Left lung (tissue), 10 donors: ENCODE measurements around the gene MYO18B. TPM values are rescaled to one million over a fixed set of nuclear protein-coding genes. Genes with fewer than 3 reads are reported as not detected.

Experiments
- ATAC-seq: fragments of 200-7000 bp; cut with Tn5 transposase; one replicate; pipeline ENCODE4 v1.9.1; 2020; ENCODE audit warnings: moderate library complexity
- DNase-seq, 4 donors: peaks; one replicate each; pipeline ENCODE4 v3.0.0-alpha.2; 2013 to 2020
- H3K27ac ChIP-seq, 2 donors: fragments of 200-600 bp; sonication (generic) in 1 of 2; one replicate each; pipeline versions ENCODE4 v1.5.0 to v1.8.0; 2020 to 2021
- H3K27me3 ChIP-seq, 2 donors: fragments of 200-600 bp; sonication (generic) in 1 of 2; one replicate each; pipeline versions ENCODE4 v1.5.0 to v1.8.0; 2020 to 2021
- H3K36me3 ChIP-seq, 2 donors: fragments of 200-600 bp; sonication (generic) in 1 of 2; one replicate each; pipeline versions ENCODE4 v1.5.0 to v1.8.0; 2020 to 2021
- H3K4me1 ChIP-seq, 2 donors: fragments of 200-600 bp; one replicate each; pipeline ENCODE4 v1.8.0; 2021
- H3K4me3 ChIP-seq, 2 donors: fragments of 200-600 bp; sonication (generic) in 1 of 2; one replicate each; pipeline versions ENCODE4 v1.5.0 to v1.8.0; 2020 to 2021; ENCODE audit warnings: mild to moderate bottlenecking in 1 of 2
- H3K9me3 ChIP-seq, 2 donors: fragments of 200-600 bp; sonication (generic) in 1 of 2; one replicate each; pipeline versions ENCODE4 v1.5.0 to v1.8.0; 2020 to 2021
- CTCF ChIP-seq, 2 donors: fragments of 200-600 bp; sonication (generic) in 1 of 2; IDR thresholded peaks; one replicate each; pipeline versions ENCODE4 v1.5.0 to v1.8.0; 2021; ENCODE audit warnings: antibody characterized with exemption in 2 of 2
- intact Hi-C, 2 donors: fragments of 100-400 bp; cut with DNase I; formaldehyde crosslinking; loops; one replicate each; pipeline versions ENCODE4 v1.11.2 to v1.14.2; 2022
- polyA plus RNA-seq, 6 donors: library from polyadenylated mRNA; unstranded; fragments of 120-200 nt; gene quantifications; one replicate each; pipeline ENCODE4 v1.2.1, GENCODE V29; 2013; ENCODE audit not compliant: insufficient read length in 6 of 6
- total RNA-seq, 2 donors: library from RNA; stranded (reverse); fragmentation: NEBNext Ultra II Directional; extraction: Animal tissue kit (Norgen Biotek cat#: 25700); gene quantifications; one replicate each; pipeline ENCODE4 v1.2.1, GENCODE V29; 2021
- donor health status: DM: no; HTN: yes; CAD: no.
- donor health status: DM: no; HTN: no; CAD: no.

The MYO18B gene
- total and polyA plus RNA-seq, 8 donors, result 0.06 to 0.37 (median 0.15) TPM

GRCh38 chr22:25992331-25992730, 250.3 kb downstream of the MYO18B start:
- Histone ChIP-seq H3K27ac (no peak overlapping the region), H3K36me3 (no peaks in the 10 kb centered on the region), H3K4me1 (no peaks in the 10 kb centered on the region), H3K27me3 (peaks cover 0 to 30% of the 10 kb centered on the region in 2 donors), H3K4me3 (no peak overlapping the region), H3K9me3 (no peaks in the 10 kb centered on the region)
- DNase-seq (no peak), ATAC-seq (no peak)
- intact Hi-C loops, result no loop called here
- TF ChIP-seq CTCF (IDR thresholded peaks at IDR 0.05), result no peak

DNA sequence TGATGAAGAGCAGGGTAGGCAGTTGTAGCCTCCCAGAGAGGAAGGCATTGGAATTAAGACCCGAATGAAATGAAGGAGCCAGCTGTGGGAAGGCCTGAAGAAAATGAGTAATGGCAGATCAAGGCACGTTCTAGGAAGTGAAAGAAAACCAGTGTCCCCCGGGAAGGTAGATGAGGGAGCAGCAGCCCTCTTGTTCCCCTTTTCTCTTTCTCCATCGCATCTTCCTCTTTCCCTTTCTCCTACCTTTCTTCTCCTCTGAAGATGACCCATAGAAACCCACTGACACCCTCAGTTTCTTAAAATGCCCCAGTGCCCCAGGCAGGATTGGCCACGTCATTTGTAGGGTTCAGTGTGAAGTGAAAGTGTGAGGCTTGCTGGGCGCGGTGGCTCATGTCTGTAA, 254.7 kb downstream of the MYO18B start:
- no peak for DNase-seq
- intact Hi-C loops, result no loop called here
- TF ChIP-seq CTCF (IDR thresholded peaks at IDR 0.05), result no peak
- H3K9me3 ChIP-seq, result no peaks in the 10 kb centered on the region
- peaks cover 0 to 20% of the 10 kb centered on the region in 2 donors for H3K27me3 ChIP-seq
- no peak overlapping the region for H3K27ac ChIP-seq
- H3K36me3 ChIP-seq, result no peaks in the 10 kb centered on the region
- no peak for ATAC-seq
- H3K4me1 ChIP-seq, result no peaks in the 10 kb centered on the region
- no peak overlapping the region for H3K4me3 ChIP-seq

GRCh38 chr22:25997886-25998775, 256.1 kb downstream of the MYO18B start:
- intact Hi-C loops, result no loop called here
- no peaks in the 10 kb centered on the region for H3K9me3 ChIP-seq
- no peak for TF ChIP-seq CTCF (IDR thresholded peaks at IDR 0.05)
- no peaks in the 10 kb centered on the region for H3K4me1 ChIP-seq
- no peak overlapping the region for H3K27ac ChIP-seq
- peaks cover 0 to 18% of the 10 kb centered on the region in 2 donors for H3K27me3 ChIP-seq
- no peaks in the 10 kb centered on the region for H3K36me3 ChIP-seq
- ATAC-seq (no peak), DNase-seq (no peak)
- H3K4me3 ChIP-seq, result no peak overlapping the region

DNA sequence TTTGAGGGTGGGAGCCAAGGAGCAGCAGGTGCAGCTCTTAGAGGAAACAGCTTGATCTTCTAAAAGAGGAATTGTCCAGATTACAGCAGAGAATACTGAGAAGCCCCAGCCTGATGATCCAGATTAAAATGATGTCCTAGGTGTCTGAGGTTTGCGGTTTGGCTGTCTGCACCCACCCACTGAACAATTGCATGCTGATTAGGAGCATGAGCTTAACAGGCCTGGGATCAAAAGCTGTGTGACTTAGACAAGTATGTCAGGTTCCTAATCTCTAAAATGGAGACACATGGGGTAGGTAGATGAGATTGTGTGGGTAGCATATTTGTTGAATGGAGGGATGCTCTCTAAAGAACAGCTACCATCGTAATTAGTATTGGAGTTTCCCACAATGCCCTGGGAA, 260.5 kb downstream of the MYO18B start:
- no peak for ATAC-seq
- Histone ChIP-seq H3K9me3 (peaks cover 0 to 8% of the 10 kb centered on the region in 2 donors), H3K27ac (no peak overlapping the region), H3K27me3 (peaks cover 0 to 7% of the 10 kb centered on the region in 2 donors), H3K4me1 (no peaks in the 10 kb centered on the region), H3K4me3 (no peak overlapping the region), H3K36me3 (no peaks in the 10 kb centered on the region)
- intact Hi-C loops, result no loop called here
- no peak for DNase-seq
- no peak for TF ChIP-seq CTCF (IDR thresholded peaks at IDR 0.05)

GRCh38 chr22:26004477-26004876, 262.5 kb downstream of the MYO18B start:
- no peak for TF ChIP-seq CTCF (IDR thresholded peaks at IDR 0.05)
- intact Hi-C loops, result no loop called here
- Histone ChIP-seq H3K27me3 (peaks cover 0 to 20% of the 10 kb centered on the region in 2 donors), H3K9me3 (peaks cover 0 to 8% of the 10 kb centered on the region in 2 donors), H3K27ac (no peak overlapping the region), H3K4me1 (no peaks in the 10 kb centered on the region), H3K4me3 (no peak overlapping the region), H3K36me3 (no peaks in the 10 kb centered on the region)
- ATAC-seq (no peak), DNase-seq (no peak)
